Measurements from ENCODE around the gene CITED4. TPM values are rescaled to one million over a fixed set of nuclear protein-coding genes. Genes with fewer than 3 reads are reported as not detected.

The CITED4 gene
- total RNA-seq = 1 to 10 TPM; 4.3 to 5.3 TPM

DNA sequence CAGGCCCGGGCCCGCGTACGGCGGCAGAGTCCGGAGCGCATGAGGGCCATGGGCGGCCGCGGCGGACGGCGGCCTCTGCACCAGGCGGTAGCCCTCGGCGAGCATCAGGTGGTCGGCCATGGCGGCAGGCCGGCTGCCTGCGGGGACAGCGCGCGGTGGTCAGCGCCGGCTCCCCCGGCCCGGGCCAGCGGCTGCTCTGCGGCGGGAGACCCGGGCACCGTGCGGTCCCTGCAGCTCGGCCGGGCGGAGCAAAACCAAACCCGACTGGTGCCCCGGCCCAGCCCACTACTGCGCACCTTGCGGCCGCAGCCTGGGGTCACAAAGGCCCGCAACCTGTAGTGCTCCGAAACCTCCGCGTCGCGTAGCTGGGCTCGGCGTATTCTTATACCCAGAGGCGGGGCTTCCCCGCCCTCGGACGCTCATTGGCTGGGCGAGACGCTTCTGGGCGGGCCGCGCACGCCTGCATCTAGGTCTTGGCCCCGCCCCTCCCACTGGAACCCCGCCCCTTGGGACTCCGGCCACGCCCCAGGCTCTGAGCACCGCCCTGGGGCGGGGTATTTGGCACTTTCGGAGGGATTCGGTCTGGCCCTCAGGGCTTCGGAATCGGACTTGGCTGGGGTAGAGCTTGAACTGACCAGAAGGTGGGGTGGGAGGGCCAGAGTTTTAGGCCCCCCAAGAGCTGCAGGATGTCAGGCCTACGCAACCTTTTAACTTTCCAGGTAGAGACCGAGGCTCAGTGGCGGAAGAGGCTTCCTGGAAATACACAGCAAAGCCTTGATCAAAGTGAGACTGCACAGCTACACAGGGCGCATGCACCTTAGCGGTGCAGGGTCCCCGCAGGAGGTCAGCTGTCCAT lies at the start of gene CITED4:
CITED4 (minus strand) TSS at position 356 of the 856 bp plus-strand sequence; CDS start at position 120, 236 bp downstream.
- Mint-ChIP-seq H3K27me3 (peaks cover 9% of the 10 kb centered on the region), H3K36me3 (no peaks in the 10 kb centered on the region), H3K4me1 (peaks cover 11% of the 10 kb centered on the region), H3K4me3 (peak within 1 kb of the TSS; percentile 83), H3K9me3 (no peaks in the 10 kb centered on the region), H3K27ac (peak within 1 kb of the TSS; percentile 94)
- peak; percentile 96 for DNase-seq

DNA sequence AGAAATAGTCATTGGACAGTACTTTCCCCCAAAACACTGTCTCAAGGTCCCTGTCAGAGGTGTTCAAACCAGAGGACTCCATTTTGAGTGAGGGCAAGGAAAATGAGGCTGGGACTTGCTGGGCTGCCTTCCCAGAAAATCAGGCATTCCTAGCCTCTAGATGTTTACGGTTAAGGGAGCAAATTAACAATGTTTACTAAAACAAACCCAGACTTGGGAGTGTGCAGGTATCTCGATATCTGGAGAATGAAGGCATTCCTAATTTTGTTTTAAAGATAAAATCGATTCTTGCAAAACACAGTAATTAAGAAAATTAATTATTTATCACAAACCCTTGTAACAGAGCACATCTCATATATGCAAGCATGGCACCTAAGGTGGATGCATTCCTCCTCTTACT lies 48.9 kb upstream of the CITED4 start:
- Mint-ChIP-seq H3K4me3 (no peak overlapping the region), H3K4me1 (no peaks in the 10 kb centered on the region), H3K9me3 (no peaks in the 10 kb centered on the region), H3K27me3 (no peaks in the 10 kb centered on the region), H3K36me3 (no peaks in the 10 kb centered on the region), H3K27ac (no peak overlapping the region)
- no peak for DNase-seq

- no peak for DNase-seq
- Mint-ChIP-seq H3K4me1 (no peaks in the 10 kb centered on the region), H3K27me3 (no peaks in the 10 kb centered on the region), H3K27ac (no peak overlapping the region), H3K36me3 (no peaks in the 10 kb centered on the region), H3K4me3 (no peak overlapping the region), H3K9me3 (no peaks in the 10 kb centered on the region)
These were observed 47.1 kb upstream of the CITED4 start for GRCh38 chr1:40909281-40909680.

GRCh38 chr1:40908350-40908749 lies 46.2 kb upstream of the CITED4 start:
- H3K27ac Mint-ChIP-seq = no peak overlapping the region
- no peaks in the 10 kb centered on the region for H3K27me3 Mint-ChIP-seq
- H3K4me3 Mint-ChIP-seq = no peak overlapping the region
- no peak for DNase-seq
- H3K9me3 Mint-ChIP-seq = no peaks in the 10 kb centered on the region
- H3K36me3 Mint-ChIP-seq = no peaks in the 10 kb centered on the region
- H3K4me1 Mint-ChIP-seq = no peaks in the 10 kb centered on the region

GRCh38 chr1:40907899-40908298 lies 45.7 kb upstream of the CITED4 start:
- H3K27ac Mint-ChIP-seq = no peak overlapping the region
- H3K27me3 Mint-ChIP-seq = no peaks in the 10 kb centered on the region
- H3K36me3 Mint-ChIP-seq = no peaks in the 10 kb centered on the region
- H3K9me3 Mint-ChIP-seq = no peaks in the 10 kb centered on the region
- no peak overlapping the region for H3K4me3 Mint-ChIP-seq
- DNase-seq = no peak
- H3K4me1 Mint-ChIP-seq = no peaks in the 10 kb centered on the region

DNA sequence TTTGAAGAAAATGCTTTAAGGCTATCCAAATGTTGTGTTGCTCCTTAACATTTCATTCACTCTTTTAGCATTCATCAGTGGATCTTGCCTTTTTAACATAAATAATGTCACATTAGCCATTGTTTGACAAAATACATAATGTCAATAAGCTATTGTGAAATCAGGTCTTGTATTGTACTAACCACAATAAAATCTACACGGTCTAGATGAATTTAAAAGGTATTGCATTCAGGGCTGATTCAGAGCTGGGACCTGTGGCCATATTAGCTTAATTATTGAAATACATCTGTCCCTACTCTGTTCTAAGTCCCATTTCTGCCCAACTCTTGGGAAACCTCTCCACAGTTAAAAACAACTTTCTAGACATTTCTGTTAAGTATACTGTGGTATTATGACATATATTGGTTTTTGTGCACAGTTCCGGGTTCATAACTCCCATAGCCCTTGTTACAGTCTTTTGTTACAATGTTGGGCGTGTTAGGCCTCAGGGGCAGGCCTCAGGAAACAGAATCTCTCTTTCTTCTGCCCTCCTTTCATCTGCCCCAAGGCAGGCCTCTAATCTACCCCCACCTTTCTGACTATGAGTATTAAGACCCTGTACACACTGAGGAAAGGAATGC lies 44.7 kb upstream of the CITED4 start:
- Mint-ChIP-seq H3K4me3 (no peak overlapping the region), H3K36me3 (no peaks in the 10 kb centered on the region), H3K27ac (no peak overlapping the region), H3K4me1 (no peaks in the 10 kb centered on the region), H3K27me3 (no peaks in the 10 kb centered on the region), H3K9me3 (no peaks in the 10 kb centered on the region)
- DNase-seq = no peak

GRCh38 chr1:40905061-40905460 lies 42.9 kb upstream of the CITED4 start:
- Mint-ChIP-seq H3K9me3 (no peaks in the 10 kb centered on the region), H3K36me3 (no peaks in the 10 kb centered on the region), H3K4me1 (no peaks in the 10 kb centered on the region), H3K4me3 (no peak overlapping the region), H3K27ac (no peak overlapping the region), H3K27me3 (no peaks in the 10 kb centered on the region)
- no peak for DNase-seq

DNA sequence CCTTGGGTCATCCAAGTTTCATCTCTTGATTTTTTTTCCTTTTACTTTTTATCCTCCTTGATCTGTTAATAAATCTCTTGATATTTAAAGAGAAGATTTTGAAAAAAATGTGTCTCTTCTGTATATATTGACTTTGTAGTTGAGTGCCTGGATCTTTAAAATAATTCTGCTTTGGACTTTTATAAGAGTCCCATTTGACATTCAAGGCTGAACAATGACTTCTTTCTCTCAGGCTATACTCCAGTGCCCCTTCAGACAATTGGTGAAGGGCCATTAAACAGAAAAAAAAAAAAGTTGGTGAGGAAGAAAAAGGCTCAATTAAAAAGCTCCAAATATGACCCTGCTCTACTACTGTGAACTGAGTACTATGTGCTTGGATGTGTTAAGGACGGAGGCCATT lies 40.9 kb upstream of the CITED4 start:
- H3K9me3 Mint-ChIP-seq = no peaks in the 10 kb centered on the region
- peaks cover 5% of the 10 kb centered on the region for H3K4me1 Mint-ChIP-seq
- DNase-seq = no peak
- no peaks in the 10 kb centered on the region for H3K27me3 Mint-ChIP-seq
- H3K27ac Mint-ChIP-seq = no peak overlapping the region
- no peak overlapping the region for H3K4me3 Mint-ChIP-seq
- H3K36me3 Mint-ChIP-seq = no peaks in the 10 kb centered on the region

DNA sequence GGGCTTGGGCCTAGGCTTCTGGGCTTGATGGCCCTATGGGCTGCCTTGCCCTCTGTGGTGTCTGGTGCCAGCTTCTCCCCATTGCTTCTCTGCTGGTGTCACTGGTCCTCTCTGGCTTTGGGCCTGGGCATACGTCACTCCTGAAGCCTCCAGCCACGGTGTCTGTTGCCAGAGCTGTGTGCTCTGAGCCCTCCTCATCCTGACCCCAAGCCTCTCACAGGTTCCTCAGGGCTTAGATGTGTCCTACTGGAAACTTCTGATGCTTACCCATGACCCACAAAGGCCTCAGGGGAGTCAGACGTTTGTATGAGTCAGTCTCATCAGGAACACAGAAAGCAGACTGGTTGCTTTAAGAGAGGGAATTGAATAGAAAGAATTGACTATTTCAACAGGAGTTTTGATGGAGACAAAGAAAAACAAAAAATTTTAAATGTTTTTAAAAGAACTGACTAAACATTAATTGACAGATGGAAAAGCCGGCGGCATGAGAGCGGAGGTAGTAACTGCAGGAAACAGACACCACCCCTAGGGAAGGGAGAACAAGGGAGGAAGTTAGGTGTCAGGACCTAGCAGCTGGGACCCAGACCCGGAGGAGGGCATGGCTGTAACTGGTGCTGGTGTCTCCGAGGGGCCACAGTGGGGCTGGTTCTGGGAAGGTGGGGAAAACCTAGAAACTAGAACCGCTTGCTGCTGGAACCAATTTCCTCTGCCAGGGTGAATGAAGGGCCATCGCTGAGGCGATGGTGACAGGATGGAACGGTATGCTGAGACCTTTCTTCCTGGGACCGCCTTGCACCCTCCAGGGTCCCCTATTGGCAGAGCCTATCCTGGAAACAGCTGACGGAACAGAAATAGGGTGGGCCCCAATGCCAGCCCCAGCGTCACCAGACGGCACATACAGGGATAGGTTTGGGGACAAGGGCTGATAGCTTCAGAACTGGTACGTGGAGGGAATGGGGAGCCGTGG lies 40.0 kb upstream of the CITED4 start:
- Mint-ChIP-seq H3K4me1 (peaks cover 8% of the 10 kb centered on the region), H3K27me3 (no peaks in the 10 kb centered on the region), H3K27ac (no peak overlapping the region), H3K9me3 (no peaks in the 10 kb centered on the region), H3K36me3 (no peaks in the 10 kb centered on the region), H3K4me3 (no peak overlapping the region)
- no peak for DNase-seq

DNA sequence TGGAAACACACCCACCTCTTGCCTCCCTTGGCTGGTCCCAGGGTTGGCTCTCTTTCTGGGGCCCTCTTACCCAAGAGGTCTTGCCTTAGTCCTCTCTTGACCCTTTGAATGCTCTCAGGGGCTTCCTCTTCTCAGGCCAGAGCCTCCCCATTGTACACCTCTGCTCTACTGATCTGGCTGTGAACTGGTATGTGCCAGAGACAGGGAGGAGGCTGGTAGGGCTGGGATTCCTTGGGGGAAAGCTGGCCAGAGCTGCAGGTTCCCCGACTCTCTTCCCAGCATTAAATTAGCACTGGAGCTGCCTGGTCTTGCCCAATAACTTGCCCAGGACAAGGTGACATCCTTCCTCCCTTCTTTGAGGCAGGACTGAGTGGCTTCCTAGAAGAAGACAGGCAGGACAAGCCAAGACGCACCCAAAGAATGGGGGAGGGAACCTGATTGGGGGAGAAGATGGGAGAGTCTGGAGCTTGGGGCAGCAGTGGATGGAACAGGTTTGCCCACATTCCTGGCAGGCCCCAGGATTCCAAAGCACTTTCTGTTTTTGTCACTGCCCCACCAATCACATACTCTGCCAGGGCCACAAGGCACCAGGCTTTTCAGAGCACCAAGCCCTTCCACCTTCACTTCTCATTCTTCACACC lies 37.2 kb upstream of the CITED4 start:
- H3K9me3 Mint-ChIP-seq = peaks cover 9% of the 10 kb centered on the region
- no peaks in the 10 kb centered on the region for H3K27me3 Mint-ChIP-seq
- H3K4me1 Mint-ChIP-seq = peaks cover 10% of the 10 kb centered on the region
- H3K36me3 Mint-ChIP-seq = no peaks in the 10 kb centered on the region
- no peak for DNase-seq
- H3K4me3 Mint-ChIP-seq = no peak overlapping the region
- H3K27ac Mint-ChIP-seq = no peak overlapping the region

DNA sequence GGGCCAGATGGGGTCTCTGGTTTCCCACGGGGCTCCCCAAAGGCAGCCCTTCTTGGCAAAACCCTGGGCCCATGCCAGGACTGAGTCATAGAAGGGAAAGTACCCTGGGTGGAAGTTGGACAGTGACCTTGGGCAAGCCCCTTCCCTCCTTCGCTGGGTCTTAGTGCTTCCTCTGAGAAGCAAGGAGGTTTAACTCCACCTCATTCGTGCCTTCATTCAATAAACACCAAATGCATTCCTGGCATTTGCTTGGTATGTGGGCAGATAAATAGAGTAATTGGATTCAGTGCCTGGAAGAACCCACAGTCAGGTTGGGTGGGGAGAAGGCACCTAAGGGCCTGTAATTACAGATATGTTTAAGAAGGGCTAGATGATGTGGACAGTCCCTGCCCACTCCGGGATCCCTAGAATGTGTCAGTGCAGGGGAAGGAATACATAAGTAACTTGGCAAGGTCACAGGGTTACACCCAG lies 36.3 kb upstream of the CITED4 start:
- Mint-ChIP-seq H3K27me3 (no peaks in the 10 kb centered on the region), H3K4me1 (peaks cover 10% of the 10 kb centered on the region), H3K27ac (no peak overlapping the region), H3K4me3 (no peak overlapping the region), H3K36me3 (peaks cover under 1% of the 10 kb centered on the region), H3K9me3 (peaks cover 16% of the 10 kb centered on the region)
- peak; percentile 22 for DNase-seq

- H3K9me3 Mint-ChIP-seq = peaks cover 22% of the 10 kb centered on the region
- no peak overlapping the region for H3K27ac Mint-ChIP-seq
- DNase-seq = no peak
- no peaks in the 10 kb centered on the region for H3K27me3 Mint-ChIP-seq
- no peak overlapping the region for H3K4me3 Mint-ChIP-seq
- peaks cover 10% of the 10 kb centered on the region for H3K4me1 Mint-ChIP-seq
- H3K36me3 Mint-ChIP-seq = peaks cover 4% of the 10 kb centered on the region
These were observed 35.4 kb upstream of the CITED4 start for GRCh38 chr1:40897513-40897912.

GRCh38 chr1:40896482-40896881 lies 34.3 kb upstream of the CITED4 start:
- Mint-ChIP-seq H3K4me1 (peaks cover 10% of the 10 kb centered on the region), H3K4me3 (no peak overlapping the region), H3K27me3 (no peaks in the 10 kb centered on the region), H3K27ac (no peak overlapping the region), H3K9me3 (peaks cover 22% of the 10 kb centered on the region), H3K36me3 (peaks cover 4% of the 10 kb centered on the region)
- no peak for DNase-seq

- H3K9me3 Mint-ChIP-seq = peaks cover 22% of the 10 kb centered on the region
These were observed 33.4 kb upstream of the CITED4 start for GRCh38 chr1:40895601-40896000.

More at GRCh38 chr1:40895601-40896000, 33.4 kb upstream of the CITED4 start:
- DNase-seq = peak; percentile 15
- Mint-ChIP-seq H3K27ac (no peak overlapping the region), H3K27me3 (no peaks in the 10 kb centered on the region), H3K4me1 (peaks cover 10% of the 10 kb centered on the region), H3K4me3 (no peak overlapping the region), H3K36me3 (peaks cover 4% of the 10 kb centered on the region)
